Measurements from ENCODE around the gene PTHLH. TPM values are rescaled to one million over a fixed set of nuclear protein-coding genes. Genes with fewer than 3 reads are reported as not detected.

The PTHLH gene
- total and polyA plus RNA-seq, 2 experiments from 2014 or later: not detected

DNA sequence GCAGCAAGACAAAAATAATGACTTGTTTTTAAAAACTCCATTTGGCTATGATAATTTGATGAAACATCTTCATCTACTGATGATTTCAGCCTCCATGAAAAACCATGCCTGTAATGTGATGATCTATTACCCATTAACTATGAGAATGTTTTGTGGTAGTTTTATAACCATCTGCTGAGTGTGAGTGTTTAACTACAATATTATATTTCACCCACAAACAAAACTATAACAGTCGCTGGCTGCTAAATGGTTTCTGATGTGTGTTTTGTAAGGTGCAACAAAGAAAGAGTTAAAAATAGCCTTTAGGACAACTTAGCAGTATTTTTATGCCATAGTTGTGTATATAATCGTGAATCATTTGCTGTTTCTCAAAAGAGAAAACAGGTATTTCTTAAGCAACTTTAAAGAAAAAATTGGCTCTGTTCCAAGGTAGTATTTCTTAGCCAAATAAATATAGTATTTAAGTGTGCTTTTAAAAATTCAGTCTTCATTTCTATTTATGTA is 4.9 kb downstream of the PTHLH start:
- peaks cover 12% of the 10 kb centered on the region for H3F3A ChIP-seq (replicated peaks; ENCODE audit: low read depth)
- no peak overlapping the region for H2AFZ ChIP-seq
- Mint-ChIP-seq H3K4me3 (no peak overlapping the region), H3K36me3 (ENCODE audit: low read depth) (no peaks in the 10 kb centered on the region), H3K27ac (no peak overlapping the region), H3K4me1 (peaks cover 30% of the 10 kb centered on the region), H3K9me3 (no peaks in the 10 kb centered on the region), H3K27me3 (ENCODE audit: insufficient read depth, low read depth, poor library complexity) (peaks cover 65% of the 10 kb centered on the region)
- no peaks in the 10 kb centered on the region for H3K79me2 ChIP-seq (replicated peaks; ENCODE audit: insufficient read depth)
- TF ChIP-seq EZH2 (IDR thresholded peaks at IDR 0.05; ENCODE audit: low read depth, unreplicated experiment) (no peak), ZNF331 (CRISPR knock-in tag; IDR thresholded peaks at IDR 0.05; ENCODE audit: low read depth) (no peak), STAT1 (IDR thresholded peaks at IDR 0.05; ENCODE audit: unreplicated experiment) (no peak), EZH2phosphoT487 (IDR thresholded peaks at IDR 0.05; ENCODE audit: unreplicated experiment) (no peak)
- DNase-seq (ENCODE audit: low spot score): no peak
- H3K4me1 ChIP-seq (ENCODE audit: insufficient read depth): peaks cover 47% of the 10 kb centered on the region
- no peak overlapping the region for H3K4me2 ChIP-seq
- no peaks in the 10 kb centered on the region for H3K36me3 ChIP-seq (ENCODE audit: insufficient read depth)
- H3K9me2 ChIP-seq (ENCODE audit: insufficient read depth): no peaks in the 10 kb centered on the region
- no peak overlapping the region for H3K27ac ChIP-seq (ENCODE audit: low read depth)
- 0 out of 2 replicates have a peak, but pooled peaks cover 5% of the 10 kb centered on the region for H4K20me1 ChIP-seq (replicated peaks; ENCODE audit: insufficient read depth)
- H3K4me3 ChIP-seq: no peak overlapping the region
- no peak for ATAC-seq
- H3K27me3 ChIP-seq (ENCODE audit: insufficient read depth): peaks cover 85% of the 10 kb centered on the region

- no peak overlapping the region for H3K27ac Mint-ChIP-seq
- 0 out of 2 replicates have a peak overlapping the region, but pooled peaks have one; percentile 17 for H3K4me2 ChIP-seq
Observed at GRCh38 chr12:27966870-27967269, 5.7 kb downstream of the PTHLH start.

More at GRCh38 chr12:27966870-27967269, 5.7 kb downstream of the PTHLH start:
- no peak overlapping the region for H3K4me3 Mint-ChIP-seq
- Histone ChIP-seq H3K9me2 (ENCODE audit: insufficient read depth) (no peaks in the 10 kb centered on the region), H3K79me2 (replicated peaks; ENCODE audit: insufficient read depth) (no peaks in the 10 kb centered on the region), H3F3A (replicated peaks; ENCODE audit: low read depth) (peaks cover 12% of the 10 kb centered on the region), H4K20me1 (replicated peaks; ENCODE audit: insufficient read depth) (no peaks in the 10 kb centered on the region), H3K4me3 (no peak overlapping the region), H3K27ac (ENCODE audit: low read depth) (no peak overlapping the region), H3K36me3 (ENCODE audit: insufficient read depth) (no peaks in the 10 kb centered on the region), H3K4me1 (ENCODE audit: insufficient read depth) (peaks cover 40% of the 10 kb centered on the region), H3K27me3 (ENCODE audit: insufficient read depth) (peaks cover 78% of the 10 kb centered on the region), H2AFZ (no peak overlapping the region)
- H3K27me3 Mint-ChIP-seq (ENCODE audit: insufficient read depth, low read depth, poor library complexity): peaks cover 58% of the 10 kb centered on the region
- H3K36me3 Mint-ChIP-seq (ENCODE audit: low read depth): no peaks in the 10 kb centered on the region
- DNase-seq (ENCODE audit: low spot score) (no peak), ATAC-seq (no peak)
- TF ChIP-seq, protein P1, sequence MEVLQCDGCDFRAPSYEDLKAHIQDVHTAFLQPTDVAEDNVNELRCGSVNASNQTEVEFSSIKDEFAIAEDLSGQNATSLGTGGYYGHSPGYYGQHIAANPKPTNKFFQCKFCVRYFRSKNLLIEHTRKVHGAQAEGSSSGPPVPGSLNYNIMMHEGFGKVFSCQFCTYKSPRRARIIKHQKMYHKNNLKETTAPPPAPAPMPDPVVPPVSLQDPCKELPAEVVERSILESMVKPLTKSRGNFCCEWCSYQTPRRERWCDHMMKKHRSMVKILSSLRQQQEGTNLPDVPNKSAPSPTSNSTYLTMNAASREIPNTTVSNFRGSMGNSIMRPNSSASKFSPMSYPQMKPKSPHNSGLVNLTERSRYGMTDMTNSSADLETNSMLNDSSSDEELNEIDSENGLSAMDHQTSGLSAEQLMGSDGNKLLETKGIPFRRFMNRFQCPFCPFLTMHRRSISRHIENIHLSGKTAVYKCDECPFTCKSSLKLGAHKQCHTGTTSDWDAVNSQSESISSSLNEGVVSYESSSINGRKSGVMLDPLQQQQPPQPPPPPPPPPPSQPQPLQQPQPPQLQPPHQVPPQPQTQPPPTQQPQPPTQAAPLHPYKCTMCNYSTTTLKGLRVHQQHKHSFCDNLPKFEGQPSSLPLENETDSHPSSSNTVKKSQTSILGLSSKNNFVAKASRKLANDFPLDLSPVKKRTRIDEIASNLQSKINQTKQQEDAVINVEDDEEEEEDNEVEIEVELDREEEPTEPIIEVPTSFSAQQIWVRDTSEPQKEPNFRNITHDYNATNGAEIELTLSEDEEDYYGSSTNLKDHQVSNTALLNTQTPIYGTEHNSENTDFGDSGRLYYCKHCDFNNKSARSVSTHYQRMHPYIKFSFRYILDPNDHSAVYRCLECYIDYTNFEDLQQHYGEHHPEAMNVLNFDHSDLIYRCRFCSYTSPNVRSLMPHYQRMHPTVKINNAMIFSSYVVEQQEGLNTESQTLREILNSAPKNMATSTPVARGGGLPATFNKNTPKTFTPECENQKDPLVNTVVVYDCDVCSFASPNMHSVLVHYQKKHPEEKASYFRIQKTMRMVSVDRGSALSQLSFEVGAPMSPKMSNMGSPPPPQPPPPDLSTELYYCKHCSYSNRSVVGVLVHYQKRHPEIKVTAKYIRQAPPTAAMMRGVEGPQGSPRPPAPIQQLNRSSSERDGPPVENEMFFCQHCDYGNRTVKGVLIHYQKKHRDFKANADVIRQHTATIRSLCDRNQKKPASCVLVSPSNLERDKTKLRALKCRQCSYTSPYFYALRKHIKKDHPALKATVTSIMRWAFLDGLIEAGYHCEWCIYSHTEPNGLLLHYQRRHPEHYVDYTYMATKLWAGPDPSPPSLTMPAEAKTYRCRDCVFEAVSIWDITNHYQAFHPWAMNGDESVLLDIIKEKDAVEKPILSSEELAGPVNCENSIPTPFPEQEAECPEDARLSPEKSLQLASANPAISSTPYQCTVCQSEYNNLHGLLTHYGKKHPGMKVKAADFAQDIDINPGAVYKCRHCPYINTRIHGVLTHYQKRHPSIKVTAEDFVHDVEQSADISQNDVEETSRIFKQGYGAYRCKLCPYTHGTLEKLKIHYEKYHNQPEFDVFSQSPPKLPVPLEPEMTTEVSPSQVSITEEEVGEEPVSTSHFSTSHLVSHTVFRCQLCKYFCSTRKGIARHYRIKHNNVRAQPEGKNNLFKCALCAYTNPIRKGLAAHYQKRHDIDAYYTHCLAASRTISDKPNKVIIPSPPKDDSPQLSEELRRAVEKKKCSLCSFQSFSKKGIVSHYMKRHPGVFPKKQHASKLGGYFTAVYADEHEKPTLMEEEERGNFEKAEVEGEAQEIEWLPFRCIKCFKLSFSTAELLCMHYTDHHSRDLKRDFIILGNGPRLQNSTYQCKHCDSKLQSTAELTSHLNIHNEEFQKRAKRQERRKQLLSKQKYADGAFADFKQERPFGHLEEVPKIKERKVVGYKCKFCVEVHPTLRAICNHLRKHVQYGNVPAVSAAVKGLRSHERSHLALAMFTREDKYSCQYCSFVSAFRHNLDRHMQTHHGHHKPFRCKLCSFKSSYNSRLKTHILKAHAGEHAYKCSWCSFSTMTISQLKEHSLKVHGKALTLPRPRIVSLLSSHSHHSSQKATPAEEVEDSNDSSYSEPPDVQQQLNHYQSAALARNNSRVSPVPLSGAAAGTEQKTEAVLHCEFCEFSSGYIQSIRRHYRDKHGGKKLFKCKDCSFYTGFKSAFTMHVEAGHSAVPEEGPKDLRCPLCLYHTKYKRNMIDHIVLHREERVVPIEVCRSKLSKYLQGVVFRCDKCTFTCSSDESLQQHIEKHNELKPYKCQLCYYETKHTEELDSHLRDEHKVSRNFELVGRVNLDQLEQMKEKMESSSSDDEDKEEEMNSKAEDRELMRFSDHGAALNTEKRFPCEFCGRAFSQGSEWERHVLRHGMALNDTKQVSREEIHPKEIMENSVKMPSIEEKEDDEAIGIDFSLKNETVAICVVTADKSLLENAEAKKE (CRISPR knock-in tag; IDR thresholded peaks at IDR 0.05): no peak
- TF ChIP-seq POLR2AphosphoS5 (IDR thresholded peaks at IDR 0.05; ENCODE audit: low read depth) (no peak), EZH2 (IDR thresholded peaks at IDR 0.05; ENCODE audit: low read depth, unreplicated experiment) (no peak), EZH2phosphoT487 (IDR thresholded peaks at IDR 0.05; ENCODE audit: unreplicated experiment) (no peak)
- no peaks in the 10 kb centered on the region for H3K9me3 Mint-ChIP-seq
- peaks cover 25% of the 10 kb centered on the region for H3K4me1 Mint-ChIP-seq

Data from GM23338 (cell line).